A549 (cell line): ENCODE results near the gene PPP1R14B. TPM values are rescaled to one million over a fixed set of nuclear protein-coding genes. Genes with fewer than 3 reads are reported as not detected.

Source experiments
- ATAC-seq, 2 experiments: fragments of 200-7000 bp in 1 of 2; fragments of >200 bp in 1 of 2; cut with Nextera tagmentation in 1 of 2; cut with Tn5 transposase in 1 of 2; 3 replicates each; pipeline versions ENCODE4 v1.8.0 to v1.9.1; 2018 to 2020; ENCODE audit warnings: mild to moderate bottlenecking in 1 of 2, moderate library complexity in 1 of 2
- CTCF ChIA-PET: fragments of 300-600 bp; sonication (Branson Sonifier 250); formaldehyde crosslinking; extraction: SDS; loops from one replicate; lab custom pipeline; 2021; ENCODE audit warnings: antibody characterized with exemption, inconsistent platforms; lab: Yijun Ruan, JAX
- POLR2A ChIA-PET: fragments of 350-600 bp; formaldehyde crosslinking; extraction: SDS; loops from one replicate; lab custom pipeline; 2021; ENCODE audit warnings: antibody characterized with exemption, inconsistent platforms; lab: Yijun Ruan, JAX
- DNase-seq, 2 experiments: peaks; one replicate each; pipeline versions ENCODE4 v3.0.0 to v3.0.0-alpha.2; 2011 to 2016; ENCODE audit warnings: low read depth in 1 of 2, low spot score in 1 of 2
- FAIRE-seq: peaks from 2 replicates; lab custom pipeline; 2011; peaks lifted over from hg19 to GRCh38; lab: Jason Lieb, UNC
- H3K27ac ChIP-seq, 2 experiments: fragments of >200 bp; sonication (Bioruptor Twin); formaldehyde crosslinking; 3 replicates each; pipeline ENCODE4 v1.5.1; 2016 to 2017
- H3K4me1 ChIP-seq: fragments of >200 bp; sonication (Bioruptor Twin); formaldehyde crosslinking; 3 replicates; pipeline ENCODE4 v1.6.1; 2016
- H3K4me2 ChIP-seq: fragments of >200 bp; sonication (Bioruptor Twin); formaldehyde crosslinking; 3 replicates; pipeline ENCODE4 v1.6.1; 2016
- H3K4me3 ChIP-seq: fragments of >200 bp; sonication (Bioruptor Twin); formaldehyde crosslinking; 3 replicates; pipeline ENCODE4 v1.5.1; 2016
- H3K9me3 ChIP-seq: fragments of >200 bp; sonication (Bioruptor Twin); formaldehyde crosslinking; 3 replicates; pipeline ENCODE4 v1.6.1; 2016
- CBX2 ChIP-seq: fragments of 200-600 bp; sonication (generic); IDR thresholded peaks from 2 replicates; pipeline ENCODE4 v1.6.1; 2016; ENCODE audit warnings: low read depth, mild to moderate bottlenecking, borderline replicate concordance
- CTCF ChIP-seq: fragments of >200 bp; sonication (Bioruptor Twin); formaldehyde crosslinking; IDR thresholded peaks from 3 replicates; pipeline ENCODE4 v1.5.1; 2016
- E2F6 ChIP-seq: IDR thresholded peaks from 2 replicates; pipeline ENCODE4 v1.6.1; 2012; ENCODE audit warnings: low read depth, borderline replicate concordance
- ESRRA ChIP-seq: fragments of 150-350 bp; IDR thresholded peaks from 2 replicates; pipeline ENCODE4 v1.6.1; 2014; ENCODE audit warnings: mild to moderate bottlenecking, low read length, borderline replicate concordance
- FOSL2 ChIP-seq, 2 experiments: fragments of 450-650 bp in 1 of 2; fragments of >200 bp in 1 of 2; sonication (Bioruptor Twin) in 1 of 2; formaldehyde crosslinking; IDR thresholded peaks; 2 replicates each; pipeline versions ENCODE4 v1.5.0 to v1.6.1; 2016 to 2020; ENCODE audit warnings: mild to moderate bottlenecking in 1 of 2, moderate library complexity in 1 of 2
- HDAC2 ChIP-seq: fragments of 200-600 bp; sonication (generic); IDR thresholded peaks from 2 replicates; pipeline ENCODE4 v1.6.1; 2016
- JUN ChIP-seq, 2 experiments: fragments of >200 bp; sonication (Bioruptor Twin); formaldehyde crosslinking; IDR thresholded peaks; 2 replicates in 1 of 2; 3 replicates in 1 of 2; pipeline ENCODE4 v1.6.1; 2016 to 2017
- MAFK ChIP-seq: fragments of 450-650 bp; IDR thresholded peaks from 2 replicates; pipeline ENCODE4 v1.6.1; 2014; ENCODE audit not compliant: partially characterized antibody
- MAX ChIP-seq: IDR thresholded peaks from 2 replicates; pipeline ENCODE4 v1.6.1; 2012
- MAZ ChIP-seq: fragments of 150-350 bp; IDR thresholded peaks from 2 replicates; pipeline ENCODE4 v1.6.1; 2014; ENCODE audit warnings: antibody characterized with exemption, low read depth, low read length, borderline replicate concordance
- NPAS2 ChIP-seq: fragments of 250-450 bp; sonication (Bioruptor Pico); IDR thresholded peaks from 2 replicates; pipeline ENCODE4 v1.8.0; 2022; ENCODE audit warnings: mild to moderate bottlenecking, moderate library complexity, borderline replicate concordance
- PHF8 ChIP-seq: fragments of 200-600 bp; sonication (generic); IDR thresholded peaks from 2 replicates; pipeline ENCODE4 v1.6.1; 2016; ENCODE audit warnings: low read depth, mild to moderate bottlenecking, antibody characterized with exemption, moderate library complexity, borderline replicate concordance
- POLR2A ChIP-seq: IDR thresholded peaks from 2 replicates; pipeline ENCODE4 v1.6.1; 2012; ENCODE audit warnings: mild to moderate bottlenecking, low read length
- RAD21 ChIP-seq, 2 experiments: fragments of >200 bp in 1 of 2; sonication (Bioruptor Twin) in 1 of 2; formaldehyde crosslinking in 1 of 2; IDR thresholded peaks in 1 of 2; conservative IDR thresholded peaks in 1 of 2; 2 replicates in 1 of 2; 3 replicates in 1 of 2; pipeline ENCODE4 v1.6.1; 2012 to 2018; ENCODE audit warnings: inconsistent platforms in 1 of 2
- RNF2 ChIP-seq: fragments of 200-600 bp; sonication (generic); IDR thresholded peaks from 2 replicates; pipeline ENCODE4 v1.6.1; 2016; ENCODE audit warnings: low read depth, mild to moderate bottlenecking, antibody characterized with exemption, moderate library complexity, borderline replicate concordance
- SMC3 ChIP-seq: fragments of >200 bp; sonication (Bioruptor Twin); formaldehyde crosslinking; IDR thresholded peaks from 3 replicates; pipeline ENCODE4 v1.6.1; 2018; ENCODE audit warnings: inconsistent platforms
- SREBF2 ChIP-seq: fragments of 450-650 bp; IDR thresholded peaks from 2 replicates; pipeline ENCODE4 v1.6.1; 2014; ENCODE audit warnings: mild to moderate bottlenecking, moderate library complexity
- WGBS: methylation state at CpG from one replicate; pipeline ENCODE4 v1.1.6; 2017; ENCODE audit errors: missing lambda C conversion rate; 5-methylcytosine and 5-hydroxymethylcytosine counted together
- polyA plus RNA-seq, 4 experiments: library from polyadenylated mRNA; depleted of rRNA in 3 of 4; stranded (reverse); fragments of >200 nt; fragmentation: RNase III in 1 of 4; extraction: RNeasy Plus Mini Kit Qiagen cat#74134 plus additional on column Dnase treatment in 1 of 4; gene quantifications; 2 replicates in 3 of 4; 3 replicates in 1 of 4; pipeline ENCODE4 v1.2.3, GENCODE V29; 2011 to 2017

Gene PPP1R14B
- polyA plus RNA-seq, 2 of the 4 experiments (the other 2 are of a cell fraction), result 152 to 154 TPM

- peak within 1 kb of the TSS; percentile 98 for H3K4me2 ChIP-seq
- TF ChIP-seq RNF2 (no peak), CBX2 (no peak), MAFK (no peak), SMC3 (peak; percentile 60), PHF8 (peak; percentile 26; the same call in 1 of the 2 replicates), POLR2A (peak; percentile 71), ESRRA (no peak), NPAS2 (no peak), RAD21 (conservative IDR thresholded peaks at IDR 0.05 in 1 of 2, IDR thresholded peaks at IDR 0.05 in 1 of 2) (peak in 1 of 2 experiments; percentile 33; a peak in 2 of 5 replicates), JUN (IDR thresholded peaks at IDR 0.05) (peak in 1 of 2 experiments; percentile 62; a peak in 3 of 5 replicates), CTCF (peak; percentile 88), MAX (peak; percentile 41; the same call in 1 of the 2 replicates), E2F6 (no peak), FOSL2 (IDR thresholded peaks at IDR 0.05) (no peak), FOSL2 (CRISPR knock-in tag; IDR thresholded peaks at IDR 0.05) (no peak), MAZ (0 out of 2 replicates have a peak, but pooled peaks have one; percentile 37), SREBF2 (no peak)
- TF ChIP-seq, all 56 proteins: peak for 8
- Histone ChIP-seq H3K9me3 (no peaks in the 10 kb centered on the region), H3K27ac (peak within 1 kb of the TSS; percentile 92 to 94), H3K4me3 (peak within 1 kb of the TSS; percentile 84), H3K4me1 (peaks cover 28% of the 10 kb centered on the region)
- no peak for DNase-seq
- ChIA-PET POLR2A (interaction anchor here (1.5 kb wide), 1 partner anchor 10 kb away, joined by 5 read pairs; the partner anchor contains the start of gene FKBP2), CTCF (interaction anchor here (0.8 to 12.2 kb wide), 30 partner anchors 8 to 402 kb away, joined by 3 to 220 read pairs (median 7); partner anchors contain the start of genes BAD, CATSPERZ, ESRRA and FERMT3)
- WGBS, result 0% methylated on average over 16 of the region's 75 CpGs
- FAIRE-seq, result no peak
- ATAC-seq, result peak; percentile 18 to 25
Measured at GRCh38 chr11:64251016-64251752, 4.4 kb upstream of the PPP1R14B start, which contains the start of gene PLCB3. Gene PLCB3 (plus strand): TSS chr11:64251530. CDS start chr11:64251650, 120 bp downstream.

- H3K4me2 ChIP-seq, result peak overlapping the region; percentile 98
- H3K27ac ChIP-seq, result peak overlapping the region; percentile 92 to 94
- POLR2A ChIA-PET, result interaction anchor here (0.8 to 1.6 kb wide), 4 partner anchors 9 to 65 kb away, joined by 3 to 5 read pairs (median 4); partner anchors contain the start of genes FKBP2 and STIP1
- H3K4me1 ChIP-seq, result peaks cover 28% of the 10 kb centered on the region
- DNase-seq (no peak), ATAC-seq (peak; percentile 1 to 8; a peak in 3 of 6 replicates), FAIRE-seq (no peak)
- peak overlapping the region; percentile 84 for H3K4me3 ChIP-seq
- CTCF ChIA-PET, result interaction anchor here (0.8 to 12.2 kb wide), 26 partner anchors 8 to 403 kb away, joined by 3 to 220 read pairs (median 7); partner anchors contain the start of genes BAD, CATSPERZ, ESRRA and FERMT3
- 70% methylated on average over 2 of the region's 13 CpGs for WGBS
- H3K9me3 ChIP-seq, result no peaks in the 10 kb centered on the region
- TF ChIP-seq MAZ (no peak), HDAC2 (no peak), SREBF2 (no peak)
Measured at GRCh38 chr11:64250415-64251015, 3.8 kb upstream of the PPP1R14B start.
